Ectodermal cell (in vitro differentiated cells): ENCODE data around the gene MAP4K4.

ENCODE experiments used
- H3K27ac ChIP-seq: 2 replicates; pipeline ENCODE4 v1.7.0; 2013; ENCODE audit warnings: mild to moderate bottlenecking, low read depth, low read length; ENCODE audit not compliant: insufficient read depth, poor library complexity, severe bottlenecking
- H3K27me3 ChIP-seq: 2 replicates; pipeline ENCODE4 v1.7.0; 2013; ENCODE audit warnings: mild to moderate bottlenecking, low read length; ENCODE audit not compliant: insufficient read depth, control insufficient read depth, poor library complexity, severe bottlenecking
- H3K36me3 ChIP-seq: one replicate; pipeline ENCODE4 v1.7.0; 2013; ENCODE audit warnings: low read length; ENCODE audit not compliant: control insufficient read depth, insufficient read depth
- H3K4me1 ChIP-seq: one replicate; pipeline ENCODE4 v1.7.0; 2013; ENCODE audit warnings: low read length; ENCODE audit not compliant: control insufficient read depth, insufficient read depth
- H3K4me3 ChIP-seq: 2 replicates; pipeline ENCODE4 v1.7.0; 2013; ENCODE audit warnings: low read depth, low read length, control low read depth; ENCODE audit not compliant: insufficient read depth
- H3K9me3 ChIP-seq: 2 replicates; pipeline ENCODE4 v1.7.0; 2013; ENCODE audit warnings: mild to moderate bottlenecking, low read length, moderate library complexity; ENCODE audit not compliant: control insufficient read depth
- WGBS, 2 experiments: methylation state at CpG; one replicate each; pipeline ENCODE4 v1.1.7; 2013; ENCODE audit warnings: missing lambda C conversion rate in 2 of 2; 5-methylcytosine and 5-hydroxymethylcytosine counted together

The MAP4K4 gene

GRCh38 chr2:101893681-101894381 lies 196.3 kb downstream of the MAP4K4 start:
- Histone ChIP-seq H3K9me3 (no peaks in the 10 kb centered on the region), H3K36me3 (peaks cover 16% of the 10 kb centered on the region), H3K27me3 (no peaks in the 10 kb centered on the region), H3K4me1 (peaks cover 11% of the 10 kb centered on the region), H3K27ac (no peak overlapping the region), H3K4me3 (no peak overlapping the region)
- 6 to 10% methylated on average over 5 to 9 of the region's 9 CpGs for WGBS, 2 experiments

- no peak overlapping the region for H3K4me3 ChIP-seq
- peaks cover 16% of the 10 kb centered on the region for H3K36me3 ChIP-seq
- H3K27me3 ChIP-seq = no peaks in the 10 kb centered on the region
- H3K4me1 ChIP-seq = peaks cover 11% of the 10 kb centered on the region
- no peaks in the 10 kb centered on the region for H3K9me3 ChIP-seq
- H3K27ac ChIP-seq = no peak overlapping the region
- 88 to 90% methylated on average over 6 to 7 of the region's 7 CpGs for WGBS, 2 experiments
Measured at GRCh38 chr2:101895039-101895438, 197.5 kb downstream of the MAP4K4 start.

- H3K27me3 ChIP-seq = no peaks in the 10 kb centered on the region
- H3K9me3 ChIP-seq = no peaks in the 10 kb centered on the region
- H3K4me3 ChIP-seq = no peak overlapping the region
- WGBS, 2 experiments = 93 to 95% methylated on average over 2 of the region's 2 CpGs
- no peak overlapping the region for H3K27ac ChIP-seq
- H3K4me1 ChIP-seq = peaks cover 11% of the 10 kb centered on the region
- peaks cover 15% of the 10 kb centered on the region for H3K36me3 ChIP-seq
Measured at GRCh38 chr2:101895819-101896322, 198.4 kb downstream of the MAP4K4 start.

- 90 to 94% methylated on average over 1 of the region's 1 CpG for WGBS, 2 experiments
- Histone ChIP-seq H3K9me3 (no peaks in the 10 kb centered on the region), H3K27ac (no peak overlapping the region), H3K4me1 (peaks cover 11% of the 10 kb centered on the region), H3K36me3 (peaks cover 5% of the 10 kb centered on the region), H3K27me3 (no peaks in the 10 kb centered on the region), H3K4me3 (no peak overlapping the region)
Measured at GRCh38 chr2:101897301-101897700, 199.8 kb downstream of the MAP4K4 start.

- Histone ChIP-seq H3K4me1 (no peaks in the 10 kb centered on the region), H3K9me3 (no peaks in the 10 kb centered on the region)
Measured at GRCh38 chr2:101899265-101899664, 201.8 kb downstream of the MAP4K4 start.

GRCh38 chr2:101899871-101900270 lies 202.4 kb downstream of the MAP4K4 start:
- no peak overlapping the region for H3K27ac ChIP-seq
- H3K4me1 ChIP-seq = no peaks in the 10 kb centered on the region
- no peaks in the 10 kb centered on the region for H3K27me3 ChIP-seq
- H3K4me3 ChIP-seq = no peak overlapping the region
- WGBS, 2 experiments = 75% methylated on average over 1 of the region's 1 CpG; no CpG with 5 or more reads in 1 of the 2 experiments
- no peaks in the 10 kb centered on the region for H3K36me3 ChIP-seq
- no peaks in the 10 kb centered on the region for H3K9me3 ChIP-seq

More at GRCh38 chr2:101899265-101899664, 201.8 kb downstream of the MAP4K4 start:
- Histone ChIP-seq H3K27ac (no peak overlapping the region), H3K36me3 (no peaks in the 10 kb centered on the region), H3K27me3 (no peaks in the 10 kb centered on the region), H3K4me3 (no peak overlapping the region)

GRCh38 chr2:101900375-101900774 lies 202.9 kb downstream of the MAP4K4 start:
- H3K27ac ChIP-seq = no peak overlapping the region
- H3K4me1 ChIP-seq = no peaks in the 10 kb centered on the region
- H3K4me3 ChIP-seq = no peak overlapping the region
- H3K36me3 ChIP-seq = no peaks in the 10 kb centered on the region
- WGBS, 2 experiments = 94 to 97% methylated on average over 9 of the region's 9 CpGs
- H3K27me3 ChIP-seq = no peaks in the 10 kb centered on the region
- no peaks in the 10 kb centered on the region for H3K9me3 ChIP-seq

- Histone ChIP-seq H3K36me3 (no peaks in the 10 kb centered on the region), H3K9me3 (no peaks in the 10 kb centered on the region), H3K27me3 (no peaks in the 10 kb centered on the region), H3K4me1 (no peaks in the 10 kb centered on the region), H3K27ac (no peak overlapping the region), H3K4me3 (no peak overlapping the region)
- 94 to 100% methylated on average over 2 of the region's 2 CpGs for WGBS, 2 experiments
Measured at GRCh38 chr2:101901241-101901640, 203.7 kb downstream of the MAP4K4 start.

- 93% methylated on average over 2 of the region's 2 CpGs for WGBS, 2 experiments
- Histone ChIP-seq H3K27ac (no peak overlapping the region), H3K9me3 (no peaks in the 10 kb centered on the region), H3K27me3 (no peaks in the 10 kb centered on the region), H3K4me3 (no peak overlapping the region), H3K4me1 (no peaks in the 10 kb centered on the region), H3K36me3 (no peaks in the 10 kb centered on the region)
Measured at GRCh38 chr2:101902169-101902568, 204.7 kb downstream of the MAP4K4 start.

GRCh38 chr2:101904916-101905315 lies 207.4 kb downstream of the MAP4K4 start:
- Histone ChIP-seq H3K4me3 (no peak overlapping the region), H3K36me3 (no peaks in the 10 kb centered on the region), H3K4me1 (no peaks in the 10 kb centered on the region), H3K9me3 (no peaks in the 10 kb centered on the region), H3K27me3 (no peaks in the 10 kb centered on the region), H3K27ac (no peak overlapping the region)
- 89% methylated on average over 1 of the region's 1 CpG; no CpG with 5 or more reads in 1 of the 2 experiments for whole genome bisulfite sequencing, 2 experiments
